ENCODE data around the gene RABGEF1. TPM values are rescaled to one million over a fixed set of nuclear protein-coding genes. Genes with fewer than 3 reads are reported as not detected.

Gene RABGEF1
- total RNA-seq, 2 donors from 2014 or later: 19.1 to 25.1 TPM

DNA sequence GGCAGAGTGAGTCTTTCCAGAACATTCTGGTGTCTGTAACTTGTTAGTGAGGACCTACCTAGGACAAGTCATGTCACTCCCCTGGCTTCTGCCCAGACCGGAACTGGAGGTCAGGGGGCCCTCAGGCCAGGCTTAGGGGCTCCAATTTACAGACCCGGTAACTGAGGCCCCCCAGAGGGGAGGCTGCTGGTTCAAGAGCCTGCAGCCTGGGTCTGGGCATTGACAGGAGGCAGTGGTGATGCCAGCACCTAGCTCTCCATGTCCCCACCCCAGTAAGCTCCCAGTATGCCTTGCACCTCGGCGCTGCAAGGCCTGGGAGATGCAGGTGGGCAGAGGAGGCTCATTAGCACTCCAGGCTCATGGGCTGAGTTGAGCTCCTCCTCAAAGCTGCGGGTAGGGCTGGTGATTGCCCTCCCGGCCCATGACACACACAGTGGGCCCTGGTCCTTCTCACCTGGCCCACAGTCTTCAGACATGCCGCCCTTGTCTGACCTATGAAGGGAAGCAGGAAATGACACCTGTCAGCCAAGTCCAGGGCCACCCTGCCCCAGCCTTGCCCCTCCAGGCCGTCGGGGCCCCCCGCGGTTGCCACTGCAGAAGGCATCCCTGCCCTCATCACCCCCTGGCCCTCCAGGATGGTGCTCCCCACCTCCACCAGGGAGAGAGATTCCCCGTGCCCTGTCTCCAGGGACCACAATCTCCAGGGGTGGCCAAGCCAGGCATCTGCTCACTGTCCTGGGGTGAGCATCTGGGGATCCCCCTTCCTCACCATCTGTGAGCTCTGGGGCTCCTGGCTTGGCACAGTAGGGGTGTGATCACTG lies 92.2 kb downstream of the RABGEF1 start:
- no peaks in the 10 kb centered on the region for H3K9me3 ChIP-seq
- no peak overlapping the region for H3K4me3 ChIP-seq
- H3K9ac ChIP-seq (ENCODE audit: low read depth in 2 of 2, low read length in 2 of 2): no peak overlapping the region
- TF ChIP-seq, protein P1, sequence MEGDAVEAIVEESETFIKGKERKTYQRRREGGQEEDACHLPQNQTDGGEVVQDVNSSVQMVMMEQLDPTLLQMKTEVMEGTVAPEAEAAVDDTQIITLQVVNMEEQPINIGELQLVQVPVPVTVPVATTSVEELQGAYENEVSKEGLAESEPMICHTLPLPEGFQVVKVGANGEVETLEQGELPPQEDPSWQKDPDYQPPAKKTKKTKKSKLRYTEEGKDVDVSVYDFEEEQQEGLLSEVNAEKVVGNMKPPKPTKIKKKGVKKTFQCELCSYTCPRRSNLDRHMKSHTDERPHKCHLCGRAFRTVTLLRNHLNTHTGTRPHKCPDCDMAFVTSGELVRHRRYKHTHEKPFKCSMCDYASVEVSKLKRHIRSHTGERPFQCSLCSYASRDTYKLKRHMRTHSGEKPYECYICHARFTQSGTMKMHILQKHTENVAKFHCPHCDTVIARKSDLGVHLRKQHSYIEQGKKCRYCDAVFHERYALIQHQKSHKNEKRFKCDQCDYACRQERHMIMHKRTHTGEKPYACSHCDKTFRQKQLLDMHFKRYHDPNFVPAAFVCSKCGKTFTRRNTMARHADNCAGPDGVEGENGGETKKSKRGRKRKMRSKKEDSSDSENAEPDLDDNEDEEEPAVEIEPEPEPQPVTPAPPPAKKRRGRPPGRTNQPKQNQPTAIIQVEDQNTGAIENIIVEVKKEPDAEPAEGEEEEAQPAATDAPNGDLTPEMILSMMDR (IDR thresholded peaks at IDR 0.05): no peak
- H3K36me3 ChIP-seq: no peaks in the 10 kb centered on the region
- H3K4me1 ChIP-seq: no peaks in the 10 kb centered on the region
- intact Hi-C loops (cut with DNase I): no loop called here
- H3K27ac ChIP-seq: no peak overlapping the region
- H3K27me3 ChIP-seq: no peaks in the 10 kb centered on the region
- DNase-seq: no peak

DNA sequence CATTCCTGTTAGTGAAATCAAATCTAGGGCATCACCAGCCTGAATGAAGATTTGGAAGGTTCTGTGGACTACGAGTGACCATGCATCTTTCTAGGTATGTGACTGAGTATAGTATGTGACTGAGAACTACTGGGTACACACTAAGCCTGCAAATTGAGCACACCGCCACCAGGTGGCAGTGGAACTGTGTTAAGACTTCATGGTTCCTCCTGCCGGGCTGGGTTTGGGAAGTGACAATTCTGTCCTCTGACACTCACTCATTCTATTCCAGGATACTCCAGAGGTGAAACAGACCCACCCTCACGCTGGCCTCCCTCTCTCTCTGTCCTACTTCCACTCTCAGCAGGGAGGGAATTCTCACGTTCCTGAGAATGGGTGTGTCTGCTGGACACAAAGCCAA lies 96.5 kb downstream of the RABGEF1 start:
- H3K27me3 ChIP-seq: no peaks in the 10 kb centered on the region
- no peak overlapping the region for H3K27ac ChIP-seq
- no peaks in the 10 kb centered on the region for H3K36me3 ChIP-seq
- no peaks in the 10 kb centered on the region for H3K9me3 ChIP-seq
- DNase-seq: peak; percentile 71
- TF ChIP-seq, protein P1 (IDR thresholded peaks at IDR 0.05): no peak
- H3K9ac ChIP-seq (ENCODE audit: low read depth in 2 of 2, low read length in 2 of 2): no peak overlapping the region
- H3K4me3 ChIP-seq: no peak overlapping the region
- intact Hi-C loops (cut with DNase I): no loop called here
- H3K4me1 ChIP-seq: no peaks in the 10 kb centered on the region

DNA sequence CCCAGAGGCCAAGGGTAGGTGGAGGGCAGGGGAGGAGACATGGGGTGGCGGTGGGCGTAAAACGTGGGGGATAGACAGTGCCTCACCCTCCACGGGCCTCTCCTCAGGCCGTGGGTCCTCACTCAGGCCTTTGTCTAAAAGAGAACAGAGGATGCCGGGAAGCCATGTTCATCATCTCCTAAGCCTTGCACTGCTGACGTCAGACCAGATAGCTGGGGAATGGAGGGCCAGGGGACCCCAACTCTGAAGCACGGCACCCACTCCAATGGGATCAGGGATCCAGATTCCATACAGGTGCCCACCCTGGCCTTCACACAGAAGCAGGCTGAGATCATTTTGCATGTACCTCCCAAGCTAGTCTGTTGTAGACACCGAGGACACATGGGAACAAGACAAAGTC lies 97.1 kb downstream of the RABGEF1 start:
- no peaks in the 10 kb centered on the region for H3K27me3 ChIP-seq
- TF ChIP-seq, protein P1 (IDR thresholded peaks at IDR 0.05): no peak
- no peak for DNase-seq
- no peaks in the 10 kb centered on the region for H3K9me3 ChIP-seq
- H3K27ac ChIP-seq: no peak overlapping the region
- no peaks in the 10 kb centered on the region for H3K4me1 ChIP-seq
- H3K9ac ChIP-seq (ENCODE audit: low read depth in 2 of 2, low read length in 2 of 2): no peak overlapping the region
- intact Hi-C loops (cut with DNase I): no loop called here
- H3K36me3 ChIP-seq: no peaks in the 10 kb centered on the region
- H3K4me3 ChIP-seq: no peak overlapping the region

DNA sequence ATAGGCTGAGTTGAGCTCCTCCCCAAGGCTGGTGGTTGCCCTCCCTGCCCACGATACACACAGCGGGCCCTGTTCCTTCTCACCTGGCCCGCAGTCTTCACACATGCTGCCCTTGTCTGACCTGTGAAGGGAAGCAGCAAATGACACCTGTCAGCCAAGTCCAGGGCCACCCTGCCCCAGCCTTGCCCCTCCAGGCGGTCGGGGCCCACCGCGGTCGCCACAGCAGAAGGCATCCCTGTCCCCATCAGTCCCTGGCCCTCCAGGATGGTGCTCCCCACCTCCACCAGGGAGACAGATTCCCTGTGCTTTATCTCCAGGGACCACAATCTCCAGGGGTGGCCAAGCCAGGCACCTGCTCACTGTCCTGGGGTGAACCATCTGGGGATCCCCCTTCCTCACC lies 99.3 kb downstream of the RABGEF1 start:
- Histone ChIP-seq H3K36me3 (no peaks in the 10 kb centered on the region), H3K9me3 (no peaks in the 10 kb centered on the region), H3K4me1 (peaks cover 4% of the 10 kb centered on the region), H3K27ac (no peak overlapping the region), H3K4me3 (no peak overlapping the region), H3K9ac (ENCODE audit: low read depth in 2 of 2, low read length in 2 of 2) (no peak overlapping the region), H3K27me3 (no peaks in the 10 kb centered on the region)
- TF ChIP-seq, protein P1 (IDR thresholded peaks at IDR 0.05): no peak
- intact Hi-C loops (cut with DNase I): loop anchor here (5.0 to 10.0 kb wide), 2 partner anchors 82 to 155 kb away; partner anchors contain the start of genes SBDS, TMEM248 and TYW1
- no peak for DNase-seq

DNA sequence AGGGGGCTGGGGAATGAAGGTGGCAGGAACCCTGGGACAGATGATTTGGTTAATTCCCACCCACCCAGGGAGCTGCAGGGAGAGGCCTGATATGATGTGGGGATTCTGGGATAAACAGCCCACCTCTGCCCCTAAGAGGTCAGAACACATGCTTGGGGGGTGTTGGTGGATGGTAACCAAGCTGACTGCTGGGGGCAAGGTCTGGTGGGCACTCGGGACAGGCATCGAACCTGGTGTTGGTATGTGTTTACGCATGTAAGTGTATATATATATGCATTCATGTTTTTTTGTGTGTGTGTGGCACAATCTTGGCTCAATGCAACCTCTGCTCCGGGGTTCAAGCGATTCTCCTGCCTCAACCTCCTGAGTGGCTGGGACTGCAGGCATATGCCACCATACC lies 99.8 kb downstream of the RABGEF1 start:
- no peak overlapping the region for H3K4me3 ChIP-seq
- no peaks in the 10 kb centered on the region for H3K27me3 ChIP-seq
- peaks cover 4% of the 10 kb centered on the region for H3K4me1 ChIP-seq
- no peaks in the 10 kb centered on the region for H3K9me3 ChIP-seq
- DNase-seq: no peak
- intact Hi-C loops (cut with DNase I): loop anchor here (5.0 to 10.0 kb wide), 2 partner anchors 82 to 154 kb away; partner anchors contain the start of genes SBDS, TMEM248 and TYW1
- H3K9ac ChIP-seq (ENCODE audit: low read depth in 2 of 2, low read length in 2 of 2): no peak overlapping the region
- TF ChIP-seq, protein P1 (IDR thresholded peaks at IDR 0.05): no peak
- no peaks in the 10 kb centered on the region for H3K36me3 ChIP-seq
- no peak overlapping the region for H3K27ac ChIP-seq

Data from colonic mucosa (tissue), 4 donors.